ENCODE data around the gene MLLT1.

MLLT1 gene

DNA sequence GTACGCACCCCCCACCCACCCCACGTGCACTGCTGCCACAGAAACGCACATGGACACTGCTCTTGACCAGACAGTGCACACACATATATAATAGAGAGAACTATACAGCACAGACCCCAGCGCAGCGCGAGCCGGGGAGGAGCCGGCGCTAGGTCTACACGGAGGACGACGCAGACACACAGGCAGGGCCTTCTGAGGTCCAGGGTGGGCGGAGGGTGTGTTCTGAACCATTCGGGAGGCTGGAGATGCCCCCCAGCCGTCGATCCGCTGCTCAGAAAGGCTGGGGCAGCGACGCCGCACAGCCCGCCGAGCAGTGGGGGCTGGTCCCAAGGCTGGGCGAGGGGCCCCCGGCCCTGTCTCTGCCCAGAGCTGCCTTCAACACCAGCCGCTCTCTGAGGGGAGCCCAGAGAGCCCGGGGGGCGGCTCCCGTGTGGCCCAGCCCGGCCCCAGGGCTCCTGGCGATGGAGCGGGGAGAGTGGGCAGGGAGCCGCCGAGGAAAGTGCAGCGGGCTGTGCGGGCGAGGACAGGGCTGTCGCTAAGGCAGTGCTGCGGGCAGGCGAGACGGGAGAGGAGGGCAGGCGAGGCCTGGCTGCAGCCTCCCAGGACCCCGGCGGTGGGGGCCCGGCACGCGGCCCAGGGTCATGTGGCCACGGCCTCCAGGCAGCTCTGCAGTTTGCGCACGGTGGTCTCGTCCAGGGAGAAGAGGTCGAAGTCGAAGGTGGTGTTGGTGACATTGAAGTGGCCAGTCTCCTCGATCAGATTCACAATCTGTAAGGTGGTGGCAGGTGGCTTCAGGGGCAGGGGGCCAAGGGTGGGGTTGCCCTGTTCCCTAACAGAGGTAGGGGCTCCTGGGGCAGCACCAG lies 67.1 kb downstream of the MLLT1 start:
- Histone ChIP-seq H3K4me1 (ENCODE audit: insufficient read depth, low read length, poor library complexity, severe bottlenecking) (no peaks in the 10 kb centered on the region), H3K9me3 (ENCODE audit: insufficient read depth, low read depth, low read length) (no peaks in the 10 kb centered on the region), H4K20me1 (ENCODE audit: insufficient read depth, low read length, poor library complexity, severe bottlenecking) (no peaks in the 10 kb centered on the region), H3K36me3 (ENCODE audit: insufficient read depth, low read length) (no peaks in the 10 kb centered on the region; the same call in 1 of the 2 replicates), H3K9ac (ENCODE audit: low read depth, low read length, poor library complexity, severe bottlenecking) (no peak overlapping the region), H3K9me2 (replicated peaks; ENCODE audit: low read depth, low read length) (no peaks in the 10 kb centered on the region), H2AFZ (ENCODE audit: low read length) (no peak overlapping the region), H3F3A (ENCODE audit: low read depth) (no peaks in the 10 kb centered on the region), H3K27me3 (ENCODE audit: insufficient read depth, low read length, poor library complexity, severe bottlenecking) (no peaks in the 10 kb centered on the region), H3K4me2 (ENCODE audit: low read depth, low read length, poor library complexity, severe bottlenecking) (no peak overlapping the region), H3K79me2 (ENCODE audit: insufficient read depth, low read length) (no peaks in the 10 kb centered on the region), H3K4me3 (ENCODE audit: low read length, poor library complexity, severe bottlenecking) (no peak overlapping the region)
- TF ChIP-seq, protein P1, sequence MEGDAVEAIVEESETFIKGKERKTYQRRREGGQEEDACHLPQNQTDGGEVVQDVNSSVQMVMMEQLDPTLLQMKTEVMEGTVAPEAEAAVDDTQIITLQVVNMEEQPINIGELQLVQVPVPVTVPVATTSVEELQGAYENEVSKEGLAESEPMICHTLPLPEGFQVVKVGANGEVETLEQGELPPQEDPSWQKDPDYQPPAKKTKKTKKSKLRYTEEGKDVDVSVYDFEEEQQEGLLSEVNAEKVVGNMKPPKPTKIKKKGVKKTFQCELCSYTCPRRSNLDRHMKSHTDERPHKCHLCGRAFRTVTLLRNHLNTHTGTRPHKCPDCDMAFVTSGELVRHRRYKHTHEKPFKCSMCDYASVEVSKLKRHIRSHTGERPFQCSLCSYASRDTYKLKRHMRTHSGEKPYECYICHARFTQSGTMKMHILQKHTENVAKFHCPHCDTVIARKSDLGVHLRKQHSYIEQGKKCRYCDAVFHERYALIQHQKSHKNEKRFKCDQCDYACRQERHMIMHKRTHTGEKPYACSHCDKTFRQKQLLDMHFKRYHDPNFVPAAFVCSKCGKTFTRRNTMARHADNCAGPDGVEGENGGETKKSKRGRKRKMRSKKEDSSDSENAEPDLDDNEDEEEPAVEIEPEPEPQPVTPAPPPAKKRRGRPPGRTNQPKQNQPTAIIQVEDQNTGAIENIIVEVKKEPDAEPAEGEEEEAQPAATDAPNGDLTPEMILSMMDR (conservative IDR thresholded peaks at IDR 0.05; ENCODE audit: low read length): no peak
- no peak for TF ChIP-seq EZH2phosphoT487 (IDR thresholded peaks at IDR 0.05; ENCODE audit: borderline replicate concordance)

DNA sequence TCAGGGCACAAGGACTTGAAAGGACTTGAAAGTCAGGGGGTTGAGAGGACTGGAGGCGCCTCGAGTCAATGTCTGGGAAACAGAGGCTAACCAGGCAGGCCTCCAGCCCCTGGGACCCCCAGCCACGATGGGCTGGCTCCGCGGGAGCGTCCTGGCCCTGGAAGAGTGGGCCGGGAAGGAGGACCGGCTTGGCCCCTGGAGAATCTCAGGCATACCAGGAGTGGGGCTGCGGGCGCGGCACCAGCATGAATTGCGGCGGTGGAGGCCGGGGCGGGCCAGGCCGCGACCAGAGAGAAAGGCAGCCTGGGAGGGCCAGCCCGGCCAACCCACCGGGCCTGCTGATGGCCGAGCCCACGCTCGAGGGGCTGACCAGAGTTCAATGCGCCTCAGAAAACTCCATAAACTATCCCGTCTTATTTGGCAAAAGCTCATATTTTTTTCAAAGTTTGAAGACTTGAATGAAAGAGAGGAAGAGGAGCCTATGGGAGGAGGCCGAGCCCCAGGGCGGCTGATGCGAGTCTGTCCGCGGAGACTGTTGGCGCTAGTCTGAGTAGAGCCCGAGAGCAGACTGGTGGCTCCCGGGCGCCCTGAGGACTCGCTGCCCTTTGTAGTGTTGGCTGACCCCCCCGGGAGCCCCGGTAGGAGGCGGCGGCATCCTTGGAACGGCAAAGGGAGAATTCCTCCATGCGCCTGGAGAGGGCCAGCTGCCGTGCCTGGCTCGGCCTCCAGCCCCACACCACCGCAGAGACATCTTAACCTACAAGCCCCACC lies 68.0 kb downstream of the MLLT1 start:
- H3K4me3 ChIP-seq (ENCODE audit: low read length, poor library complexity, severe bottlenecking): no peak overlapping the region
- H3K36me3 ChIP-seq (ENCODE audit: insufficient read depth, low read length): no peaks in the 10 kb centered on the region; the same call in 1 of the 2 replicates
- H3K9ac ChIP-seq (ENCODE audit: low read depth, low read length, poor library complexity, severe bottlenecking): no peak overlapping the region
- no peaks in the 10 kb centered on the region for H3K9me2 ChIP-seq (replicated peaks; ENCODE audit: low read depth, low read length)
- no peaks in the 10 kb centered on the region for H3F3A ChIP-seq (ENCODE audit: low read depth)
- no peaks in the 10 kb centered on the region for H3K27me3 ChIP-seq (ENCODE audit: insufficient read depth, low read length, poor library complexity, severe bottlenecking)
- TF ChIP-seq EZH2phosphoT487 (IDR thresholded peaks at IDR 0.05; ENCODE audit: borderline replicate concordance): no peak
- TF ChIP-seq, protein P1 (conservative IDR thresholded peaks at IDR 0.05; ENCODE audit: low read length): no peak
- H3K4me1 ChIP-seq (ENCODE audit: insufficient read depth, low read length, poor library complexity, severe bottlenecking): no peaks in the 10 kb centered on the region
- H3K79me2 ChIP-seq (ENCODE audit: insufficient read depth, low read length): no peaks in the 10 kb centered on the region
- H4K20me1 ChIP-seq (ENCODE audit: insufficient read depth, low read length, poor library complexity, severe bottlenecking): no peaks in the 10 kb centered on the region
- H2AFZ ChIP-seq (ENCODE audit: low read length): no peak overlapping the region
- no peak overlapping the region for H3K4me2 ChIP-seq (ENCODE audit: low read depth, low read length, poor library complexity, severe bottlenecking)
- H3K9me3 ChIP-seq (ENCODE audit: insufficient read depth, low read depth, low read length): no peaks in the 10 kb centered on the region

DNA sequence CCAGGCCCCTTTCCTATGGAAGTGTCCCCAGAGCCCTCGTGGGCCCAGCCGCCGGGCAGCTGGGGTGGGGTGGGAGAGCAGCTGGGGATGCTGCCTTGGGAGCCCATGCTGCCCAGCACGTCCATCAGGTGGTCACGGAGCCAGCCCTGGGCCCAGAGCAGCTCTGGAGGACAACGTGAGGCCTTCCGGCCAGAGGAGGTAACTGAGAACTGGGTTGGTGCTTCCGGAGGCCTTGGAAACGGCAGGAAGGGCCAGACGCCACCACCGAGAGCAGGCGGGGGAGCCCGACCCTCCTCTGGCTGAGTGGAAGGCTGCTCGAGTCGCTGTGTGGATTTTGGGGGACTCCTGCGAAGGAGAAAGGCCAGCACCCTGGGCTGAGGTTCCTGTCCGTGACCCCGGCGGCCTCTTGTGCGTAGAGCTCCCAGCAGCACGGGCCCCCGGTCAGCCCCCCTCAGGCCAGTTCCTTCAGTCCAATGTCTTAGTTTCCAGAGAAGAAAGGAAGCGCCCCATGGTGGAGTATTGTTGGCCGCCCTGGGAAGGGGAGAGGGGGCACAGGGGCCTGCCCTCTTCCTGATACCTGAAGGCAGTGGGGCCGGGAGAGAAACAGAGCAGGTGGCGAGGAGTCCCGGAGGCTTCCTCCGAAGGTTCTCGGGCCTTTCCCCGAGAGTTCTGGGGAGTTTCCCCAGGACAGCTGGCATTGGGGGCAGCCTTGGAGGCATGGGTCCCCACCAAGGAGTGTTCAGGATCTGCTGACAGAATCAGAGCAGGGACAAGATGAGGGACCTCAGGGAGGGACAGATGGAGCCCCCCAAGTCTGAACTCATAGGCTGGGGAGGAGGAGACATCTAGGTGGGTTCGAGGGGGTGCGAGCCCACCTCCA lies 68.8 kb downstream of the MLLT1 start:
- Histone ChIP-seq H3K9ac (ENCODE audit: low read depth, low read length, poor library complexity, severe bottlenecking) (no peak overlapping the region), H3K36me3 (ENCODE audit: insufficient read depth, low read length) (no peaks in the 10 kb centered on the region; the same call in 1 of the 2 replicates), H3K4me3 (ENCODE audit: low read length, poor library complexity, severe bottlenecking) (no peak overlapping the region), H4K20me1 (ENCODE audit: insufficient read depth, low read length, poor library complexity, severe bottlenecking) (no peaks in the 10 kb centered on the region), H2AFZ (ENCODE audit: low read length) (no peak overlapping the region), H3K9me3 (ENCODE audit: insufficient read depth, low read depth, low read length) (no peaks in the 10 kb centered on the region), H3K4me2 (ENCODE audit: low read depth, low read length, poor library complexity, severe bottlenecking) (no peak overlapping the region), H3K9me2 (replicated peaks; ENCODE audit: low read depth, low read length) (no peaks in the 10 kb centered on the region), H3K4me1 (ENCODE audit: insufficient read depth, low read length, poor library complexity, severe bottlenecking) (no peaks in the 10 kb centered on the region), H3K27me3 (ENCODE audit: insufficient read depth, low read length, poor library complexity, severe bottlenecking) (no peaks in the 10 kb centered on the region), H3F3A (ENCODE audit: low read depth) (no peaks in the 10 kb centered on the region), H3K79me2 (ENCODE audit: insufficient read depth, low read length) (no peaks in the 10 kb centered on the region)
- TF ChIP-seq, protein P1 (conservative IDR thresholded peaks at IDR 0.05; ENCODE audit: low read length): no peak
- no peak for TF ChIP-seq EZH2phosphoT487 (IDR thresholded peaks at IDR 0.05; ENCODE audit: borderline replicate concordance)

Measured in Loucy (cell line).